Type B pancreatic cell (in vitro differentiated cells): Measurements from ENCODE around the gene IRX4. TPM values are rescaled to one million over a fixed set of nuclear protein-coding genes. Genes with fewer than 3 reads are reported as not detected.

Experiments used
- DNase-seq: peaks from one replicate; pipeline ENCODE4 v3.0.0; 2021; ENCODE audit warnings: mixed read lengths; ENCODE audit not compliant: unreplicated experiment; ENCODE audit errors: extremely low spot score
- H3K27ac Mint-ChIP-seq: 2 replicates; pipeline ENCODE4 v1.8.0; 2021; ENCODE audit warnings: mild to moderate bottlenecking, mixed read lengths
- H3K27me3 Mint-ChIP-seq: 2 replicates; pipeline ENCODE4 v1.8.0; 2021; ENCODE audit warnings: mixed read lengths
- H3K36me3 Mint-ChIP-seq: 2 replicates; pipeline ENCODE4 v1.8.0; 2021; ENCODE audit warnings: mixed read lengths
- H3K4me1 Mint-ChIP-seq: one replicate; pipeline ENCODE4 v1.8.0; 2021; ENCODE audit warnings: mixed read lengths; ENCODE audit not compliant: unreplicated experiment
- H3K4me3 Mint-ChIP-seq: 2 replicates; pipeline ENCODE4 v1.8.0; 2021; ENCODE audit warnings: mild to moderate bottlenecking, mixed read lengths
- H3K9me3 Mint-ChIP-seq: 2 replicates; pipeline ENCODE4 v1.8.0; 2021; ENCODE audit warnings: mixed read lengths
- CTCF ChIP-seq: fragments of 200-600 bp; sonication (generic); conservative IDR thresholded peaks from 2 replicates; pipeline ENCODE4 v1.5.0; 2021; ENCODE audit warnings: antibody characterized with exemption, mild to moderate bottlenecking
- total RNA-seq: library from RNA; stranded (reverse); gene quantifications from 2 replicates; pipeline ENCODE4 v1.2.1, GENCODE V29; 2021; ENCODE audit warnings: low replicate concordance

The IRX4 gene
- total RNA-seq, 1 donor from 2014 or later = 1.6 TPM

- peak overlapping the region; percentile 82 for H3K4me3 Mint-ChIP-seq
- no peaks in the 10 kb centered on the region for H3K9me3 Mint-ChIP-seq
- no peak for TF ChIP-seq CTCF
- peaks cover 73% of the 10 kb centered on the region for H3K27me3 Mint-ChIP-seq
- peaks cover 14% of the 10 kb centered on the region for H3K4me1 Mint-ChIP-seq
- DNase-seq = no peak
- H3K27ac Mint-ChIP-seq = peak overlapping the region; percentile 40
- H3K36me3 Mint-ChIP-seq = no peaks in the 10 kb centered on the region
Measured at GRCh38 chr5:1888541-1889251, 6.0 kb upstream of the IRX4 start.

- Mint-ChIP-seq H3K36me3 (no peaks in the 10 kb centered on the region), H3K27ac (no peak overlapping the region), H3K9me3 (no peaks in the 10 kb centered on the region), H3K27me3 (peaks cover 70% of the 10 kb centered on the region), H3K4me3 (peak overlapping the region; percentile 7), H3K4me1 (peaks cover 14% of the 10 kb centered on the region)
- TF ChIP-seq CTCF = no peak
- no peak for DNase-seq
Measured at GRCh38 chr5:1887588-1888360, 5.0 kb upstream of the IRX4 start.

- peaks cover 14% of the 10 kb centered on the region for H3K4me1 Mint-ChIP-seq
- H3K27ac Mint-ChIP-seq = no peak overlapping the region
- no peak for TF ChIP-seq CTCF
- H3K9me3 Mint-ChIP-seq = no peaks in the 10 kb centered on the region
- H3K27me3 Mint-ChIP-seq = peaks cover 65% of the 10 kb centered on the region
- no peak overlapping the region for H3K4me3 Mint-ChIP-seq
- no peak for DNase-seq
- no peaks in the 10 kb centered on the region for H3K36me3 Mint-ChIP-seq
Measured at GRCh38 chr5:1886846-1887587, 4.3 kb upstream of the IRX4 start.

GRCh38 chr5:1885868-1886845 is 3.4 kb upstream of the IRX4 start:
- Mint-ChIP-seq H3K9me3 (no peaks in the 10 kb centered on the region), H3K27ac (no peak overlapping the region), H3K27me3 (peaks cover 62% of the 10 kb centered on the region), H3K4me3 (peak overlapping the region; percentile 87), H3K4me1 (peaks cover 14% of the 10 kb centered on the region), H3K36me3 (no peaks in the 10 kb centered on the region)
- TF ChIP-seq CTCF = no peak
- no peak for DNase-seq

- Mint-ChIP-seq H3K27ac (no peak overlapping the region), H3K9me3 (no peaks in the 10 kb centered on the region), H3K36me3 (no peaks in the 10 kb centered on the region), H3K27me3 (peaks cover 62% of the 10 kb centered on the region), H3K4me3 (peak overlapping the region; percentile 87), H3K4me1 (peaks cover 14% of the 10 kb centered on the region)
- no peak for DNase-seq
- TF ChIP-seq CTCF = no peak
Measured at GRCh38 chr5:1885404-1885755, 2.7 kb upstream of the IRX4 start.
